B cell (primary cell): ENCODE results near the gene KIF26B. TPM values are rescaled to one million over a fixed set of nuclear protein-coding genes. Genes with fewer than 3 reads are reported as not detected.

Experiments used
- ATAC-seq: fragments of 200-7000 bp; cut with Tn5 transposase; one replicate; pipeline ENCODE4 v1.10.0; 2021; ENCODE audit warnings: low read depth, mild to moderate bottlenecking, moderate number of reproducible peaks, moderate library complexity
- CTCF ChIA-PET: fragments of 350-600 bp; sonication (Branson Sonifier 250); formaldehyde crosslinking; loops from one replicate; lab custom pipeline; 2021; ENCODE audit warnings: antibody characterized with exemption, inconsistent platforms; lab: Charles Lee
- POLR2A ChIA-PET: fragments of 350-600 bp; sonication (Branson Sonifier 250); formaldehyde crosslinking; loops from one replicate; lab custom pipeline; 2021; ENCODE audit warnings: antibody characterized with exemption; lab: Charles Lee
- DNase-seq: peaks from one replicate; pipeline ENCODE4 v3.0.0; 2013
- H2AFZ ChIP-seq: 2 replicates; pipeline ENCODE4 v1.6.1; 2012; ENCODE audit warnings: mild to moderate bottlenecking, low read depth, low read length; ENCODE audit not compliant: insufficient read depth, poor library complexity, severe bottlenecking
- H3K27ac ChIP-seq, 2 donors: 1 replicate in 1 of 2; 2 replicates in 1 of 2; pipeline ENCODE4 v1.5.1; 2012 to 2013; ENCODE audit warnings: low read length in 2 of 2, mild to moderate bottlenecking in 2 of 2, moderate library complexity in 1 of 2
- H3K27me3 ChIP-seq, 4 experiments: fragments of 200-600 bp in 1 of 4; sonication (generic) in 1 of 4; replicated peaks in 1 of 4; 1 replicate in 2 of 4; 2 replicates in 2 of 4; pipeline versions ENCODE4 v1.6.1 to v1.7.0; 2013 to 2016; ENCODE audit warnings: low read length in 3 of 4, mild to moderate bottlenecking in 2 of 4, mixed read lengths in 1 of 4, moderate library complexity in 1 of 4; ENCODE audit not compliant: insufficient read depth in 4 of 4, control insufficient read depth in 3 of 4; ENCODE audit errors: control extremely low read depth in 1 of 4
- H3K36me3 ChIP-seq, 2 experiments: replicated peaks in 1 of 2; 1 replicate in 1 of 2; 2 replicates in 1 of 2; pipeline versions ENCODE4 v1.6.1 to v1.7.1; 2013; ENCODE audit warnings: low read length in 1 of 2; ENCODE audit not compliant: insufficient read depth in 2 of 2, control insufficient read depth in 1 of 2; ENCODE audit errors: control extremely low read depth in 1 of 2, extremely low read depth in 1 of 2
- H3K4me1 ChIP-seq, 2 donors: fragments of 200-600 bp in 1 of 2; sonication (generic) in 1 of 2; 1 replicate in 1 of 2; 2 replicates in 1 of 2; pipeline versions ENCODE4 v1.5.1 to v1.6.1; 2013 to 2017; ENCODE audit warnings: low read length in 2 of 2; ENCODE audit not compliant: control insufficient read depth in 2 of 2, insufficient read depth in 2 of 2
- H3K4me2 ChIP-seq: replicated peaks from 2 replicates; pipeline ENCODE3; 2012; ENCODE audit warnings: mild to moderate bottlenecking, low read depth, low read length; ENCODE audit not compliant: poor library complexity, severe bottlenecking
- H3K4me3 ChIP-seq, 5 experiments: fragments of 200-600 bp in 1 of 5; sonication (generic) in 1 of 5; 1 replicate in 3 of 5; 2 replicates in 2 of 5; pipeline versions ENCODE4 v1.5.1 to v1.7.0; 2011 to 2016; ENCODE audit warnings: low read length in 4 of 5, mild to moderate bottlenecking in 4 of 5, low read depth in 2 of 5, control low read depth in 1 of 5, moderate library complexity in 1 of 5; ENCODE audit not compliant: insufficient read depth in 1 of 5; ENCODE audit errors: control extremely low read depth in 1 of 5, extremely low read depth in 1 of 5
- H3K79me2 ChIP-seq: fragments of 200-600 bp; sonication (generic); one replicate; pipeline ENCODE4 v1.6.0; 2016; ENCODE audit warnings: low read length; ENCODE audit not compliant: control insufficient read depth, insufficient read depth
- H3K9ac ChIP-seq: fragments of 200-600 bp; sonication (generic); 2 replicates; pipeline ENCODE4 v1.6.1; 2017; ENCODE audit warnings: mild to moderate bottlenecking, low read length, moderate library complexity
- H3K9me3 ChIP-seq, 3 donors: one replicate each; pipeline versions ENCODE4 v1.6.1 to v1.7.1; 2013; ENCODE audit warnings: low read length in 2 of 3; ENCODE audit not compliant: control insufficient read depth in 2 of 3, insufficient read depth in 1 of 3; ENCODE audit errors: control extremely low read depth in 1 of 3
- H4K20me1 ChIP-seq: 2 replicates; pipeline ENCODE4 v1.6.0; 2012; ENCODE audit warnings: mild to moderate bottlenecking, low read length; ENCODE audit not compliant: insufficient read depth, control insufficient read depth, poor library complexity, severe bottlenecking
- H3K27ac Mint-ChIP-seq: one replicate; pipeline ENCODE4 v1.8.0; 2021; ENCODE audit warnings: mixed read lengths
- H3K27me3 Mint-ChIP-seq: one replicate; pipeline ENCODE4 v1.8.0; 2021; ENCODE audit warnings: mixed read lengths
- H3K4me1 Mint-ChIP-seq: one replicate; pipeline ENCODE4 v1.8.0; 2021; ENCODE audit warnings: mixed read lengths
- H3K4me3 Mint-ChIP-seq: one replicate; pipeline ENCODE4 v1.8.0; 2021; ENCODE audit warnings: mixed read lengths
- H3K9me3 Mint-ChIP-seq: one replicate; pipeline ENCODE4 v1.8.0; 2022; ENCODE audit warnings: mixed read lengths; ENCODE audit not compliant: insufficient read depth
- CTCF ChIP-seq: fragments of 200-600 bp; IDR thresholded peaks from one replicate; pipeline ENCODE4 v1.8.0; 2022; ENCODE audit warnings: antibody characterized with exemption, mild to moderate bottlenecking
- EZH2 ChIP-seq: IDR thresholded peaks from 2 replicates; pipeline ENCODE4 v1.6.1; 2012; ENCODE audit warnings: borderline replicate concordance, low read depth, mild to moderate bottlenecking, moderate library complexity, low read length; ENCODE audit not compliant: insufficient read depth, poor library complexity, severe bottlenecking
- WGBS: methylation state at CpG from one replicate; pipeline ENCODE4 v1.1.5; 2013; ENCODE audit warnings: missing lambda C conversion rate; ENCODE audit not compliant: insufficient coverage; 5-methylcytosine and 5-hydroxymethylcytosine counted together
- intact Hi-C: fragments of 100-400 bp; cut with micrococcal nuclease; formaldehyde crosslinking; loops from one replicate; pipeline ENCODE4 v1.10.0; 2022
- polyA plus RNA-seq: library from polyadenylated mRNA; depleted of rRNA; stranded (reverse); fragments of >200 nt; gene quantifications from 2 replicates; pipeline ENCODE4 v1.2.3, GENCODE V29; 2012
- total RNA-seq, 2 donors: library from RNA; stranded (reverse); fragments of 120-200 nt in 1 of 2; gene quantifications; 1 replicate in 1 of 2; 2 replicates in 1 of 2; pipeline versions ENCODE4 v1.2.3 to v1.2.4, GENCODE V29; 2013 to 2022

Gene KIF26B
- total and polyA plus RNA-seq, 2 donors (not counting 1 experiment from before 2014, with no cell fraction given), result 0.62 TPM; not detected in 1

DNA sequence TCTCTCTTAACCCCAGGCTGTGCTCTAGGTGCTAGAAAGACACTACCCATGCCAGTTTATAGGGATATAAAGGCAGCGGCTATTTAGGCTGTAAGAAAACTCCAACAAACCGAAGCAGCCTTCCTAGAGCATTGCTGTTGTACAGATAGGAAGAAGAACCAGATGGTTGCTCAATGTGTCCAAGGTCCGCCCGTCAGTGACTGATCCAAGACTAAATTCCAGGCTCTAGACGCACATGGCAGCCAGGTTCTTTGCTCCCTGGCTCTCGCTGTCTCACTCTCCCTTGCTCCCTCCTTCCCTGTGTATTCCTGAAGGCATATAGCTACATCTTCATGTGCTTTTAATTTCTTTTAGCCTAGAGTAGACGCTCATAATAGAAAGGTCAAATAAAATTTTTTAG lies 303.4 kb downstream of the KIF26B start:
- Mint-ChIP-seq H3K27me3 (peaks cover 7% of the 10 kb centered on the region), H3K4me1 (no peaks in the 10 kb centered on the region), H3K9me3 (no peaks in the 10 kb centered on the region), H3K4me3 (no peak overlapping the region), H3K27ac (no peak overlapping the region)
- Histone ChIP-seq H3K9me3 (no peaks in the 10 kb centered on the region), H2AFZ (no peak overlapping the region), H3K9ac (no peak overlapping the region), H3K4me2 (no peak overlapping the region), H3K27ac (no peak overlapping the region), H3K27me3 (no peaks in the 10 kb centered on the region), H3K4me1 (no peaks in the 10 kb centered on the region), H3K36me3 (no peaks in the 10 kb centered on the region), H3K4me3 (no peak overlapping the region), H4K20me1 (no peaks in the 10 kb centered on the region), H3K79me2 (no peaks in the 10 kb centered on the region)
- WGBS, result 92% methylated on average over 6 of the region's 7 CpGs
- ChIA-PET POLR2A (no interaction called here), CTCF (no interaction called here)
- ATAC-seq (no peak), DNase-seq (no peak)
- intact Hi-C loops, result no loop called here
- TF ChIP-seq EZH2 (no peak), CTCF (no peak)

GRCh38 chr1:245458761-245459174 lies 304.0 kb downstream of the KIF26B start:
- no peak overlapping the region for H3K4me3 ChIP-seq
- H4K20me1 ChIP-seq, result no peaks in the 10 kb centered on the region
- DNase-seq (no peak), ATAC-seq (no peak)
- H3K9me3 ChIP-seq, result no peaks in the 10 kb centered on the region
- WGBS, result no CpG with 5 or more reads among the region's 4 CpGs
- no peak overlapping the region for H3K27ac Mint-ChIP-seq
- H3K9me3 Mint-ChIP-seq, result no peaks in the 10 kb centered on the region
- ChIA-PET CTCF (no interaction called here), POLR2A (no interaction called here)
- no peaks in the 10 kb centered on the region for H3K27me3 ChIP-seq
- no peak overlapping the region for H2AFZ ChIP-seq
- no peaks in the 10 kb centered on the region for H3K79me2 ChIP-seq
- H3K27ac ChIP-seq, result no peak overlapping the region
- no peak overlapping the region for H3K4me2 ChIP-seq
- no peak overlapping the region for H3K9ac ChIP-seq
- no peak for TF ChIP-seq EZH2
- TF ChIP-seq CTCF, result no peak
- no peaks in the 10 kb centered on the region for H3K4me1 Mint-ChIP-seq
- no peak overlapping the region for H3K4me3 Mint-ChIP-seq
- H3K36me3 ChIP-seq, result no peaks in the 10 kb centered on the region
- H3K4me1 ChIP-seq, result no peaks in the 10 kb centered on the region
- intact Hi-C loops, result no loop called here
- peaks cover 7% of the 10 kb centered on the region for H3K27me3 Mint-ChIP-seq
